GM23338 (cell line): ENCODE results near the gene THOC7. TPM values are rescaled to one million over a fixed set of nuclear protein-coding genes. Genes with fewer than 3 reads are reported as not detected.

ENCODE experiments used
- EZH2 ChIP-seq: fragments of 200-600 bp; sonication (generic); IDR thresholded peaks from one replicate; pipeline ENCODE4 v1.8.0; 2017; ENCODE audit warnings: antibody characterized with exemption, mild to moderate bottlenecking, low read depth; ENCODE audit not compliant: unreplicated experiment
- JUNB ChIP-seq: IDR thresholded peaks from one replicate; pipeline ENCODE4 v1.6.1; 2016; ENCODE audit warnings: antibody characterized with exemption; ENCODE audit not compliant: unreplicated experiment
- NANOG ChIP-seq: IDR thresholded peaks from 2 replicates; pipeline ENCODE4 v1.6.1; 2016; ENCODE audit warnings: antibody characterized with exemption, borderline replicate concordance
- POLR2AphosphoS5 ChIP-seq: IDR thresholded peaks from 2 replicates; pipeline ENCODE4 v1.6.1; 2016; ENCODE audit warnings: antibody characterized with exemption, low read depth
- STAT1 ChIP-seq: IDR thresholded peaks from one replicate; pipeline ENCODE4 v1.6.1; 2016; ENCODE audit warnings: antibody characterized with exemption; ENCODE audit not compliant: unreplicated experiment
- ZNF114 ChIP-seq: fragments of 250-450 bp; sonication (Bioruptor Pico); IDR thresholded peaks from 2 replicates; pipeline ENCODE4 v1.5.0; 2020; ENCODE audit warnings: mild to moderate bottlenecking, moderate library complexity
- ZNF331 ChIP-seq: fragments of 250-450 bp; sonication (Bioruptor Pico); IDR thresholded peaks from 2 replicates; pipeline ENCODE4 v1.5.0; 2020; ENCODE audit warnings: low read depth, mild to moderate bottlenecking, moderate library complexity
- polyA plus RNA-seq: library from polyadenylated mRNA; unstranded; fragments of >200 nt; fragmentation: Nextera tagmentation; extraction: Ambion mirVana; gene quantifications from 2 replicates; pipeline ENCODE4 v1.2.1, GENCODE V29; 2016
- total RNA-seq: library from RNA; depleted of rRNA; stranded (reverse); fragments of >200 nt; shearing (Covaris generic); gene quantifications from 2 replicates; pipeline ENCODE4 v1.2.3, GENCODE V29; 2014
- TF ChIP-seq, protein P1 (sequence below): fragments of 250-450 bp; sonication (Bioruptor Pico); IDR thresholded peaks from 2 replicates; pipeline ENCODE4 v1.5.0; 2020; ENCODE audit warnings: mild to moderate bottlenecking, moderate library complexity
- TF ChIP-seq, protein P2 (sequence below): IDR thresholded peaks from one replicate; pipeline ENCODE4 v1.6.1; 2018; ENCODE audit warnings: antibody characterized with exemption; ENCODE audit not compliant: unreplicated experiment

THOC7 gene
- total and polyA plus RNA-seq, 2 experiments from 2014 or later, result 53.9 to 166 TPM

DNA sequence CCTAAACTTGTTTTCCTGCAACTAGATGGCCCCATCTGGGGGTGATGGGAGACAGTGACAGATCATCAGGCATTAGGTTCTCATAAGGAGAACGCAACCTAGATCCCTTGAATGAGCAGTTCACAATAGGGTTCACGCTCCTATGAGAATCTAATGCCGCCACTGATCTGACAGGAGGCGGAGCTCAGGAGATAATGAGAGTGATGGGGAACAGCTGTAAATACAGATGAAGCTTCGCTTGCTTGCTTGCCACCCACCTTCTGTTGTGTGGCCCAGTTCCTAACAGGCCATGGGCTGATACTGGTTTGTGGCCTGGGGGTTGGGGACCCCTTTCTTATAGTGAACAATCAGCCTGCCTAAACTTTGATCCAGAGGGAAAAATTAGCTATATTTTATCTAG, 59.7 kb downstream of the THOC7 start (continued):
- TF ChIP-seq, protein P1, sequence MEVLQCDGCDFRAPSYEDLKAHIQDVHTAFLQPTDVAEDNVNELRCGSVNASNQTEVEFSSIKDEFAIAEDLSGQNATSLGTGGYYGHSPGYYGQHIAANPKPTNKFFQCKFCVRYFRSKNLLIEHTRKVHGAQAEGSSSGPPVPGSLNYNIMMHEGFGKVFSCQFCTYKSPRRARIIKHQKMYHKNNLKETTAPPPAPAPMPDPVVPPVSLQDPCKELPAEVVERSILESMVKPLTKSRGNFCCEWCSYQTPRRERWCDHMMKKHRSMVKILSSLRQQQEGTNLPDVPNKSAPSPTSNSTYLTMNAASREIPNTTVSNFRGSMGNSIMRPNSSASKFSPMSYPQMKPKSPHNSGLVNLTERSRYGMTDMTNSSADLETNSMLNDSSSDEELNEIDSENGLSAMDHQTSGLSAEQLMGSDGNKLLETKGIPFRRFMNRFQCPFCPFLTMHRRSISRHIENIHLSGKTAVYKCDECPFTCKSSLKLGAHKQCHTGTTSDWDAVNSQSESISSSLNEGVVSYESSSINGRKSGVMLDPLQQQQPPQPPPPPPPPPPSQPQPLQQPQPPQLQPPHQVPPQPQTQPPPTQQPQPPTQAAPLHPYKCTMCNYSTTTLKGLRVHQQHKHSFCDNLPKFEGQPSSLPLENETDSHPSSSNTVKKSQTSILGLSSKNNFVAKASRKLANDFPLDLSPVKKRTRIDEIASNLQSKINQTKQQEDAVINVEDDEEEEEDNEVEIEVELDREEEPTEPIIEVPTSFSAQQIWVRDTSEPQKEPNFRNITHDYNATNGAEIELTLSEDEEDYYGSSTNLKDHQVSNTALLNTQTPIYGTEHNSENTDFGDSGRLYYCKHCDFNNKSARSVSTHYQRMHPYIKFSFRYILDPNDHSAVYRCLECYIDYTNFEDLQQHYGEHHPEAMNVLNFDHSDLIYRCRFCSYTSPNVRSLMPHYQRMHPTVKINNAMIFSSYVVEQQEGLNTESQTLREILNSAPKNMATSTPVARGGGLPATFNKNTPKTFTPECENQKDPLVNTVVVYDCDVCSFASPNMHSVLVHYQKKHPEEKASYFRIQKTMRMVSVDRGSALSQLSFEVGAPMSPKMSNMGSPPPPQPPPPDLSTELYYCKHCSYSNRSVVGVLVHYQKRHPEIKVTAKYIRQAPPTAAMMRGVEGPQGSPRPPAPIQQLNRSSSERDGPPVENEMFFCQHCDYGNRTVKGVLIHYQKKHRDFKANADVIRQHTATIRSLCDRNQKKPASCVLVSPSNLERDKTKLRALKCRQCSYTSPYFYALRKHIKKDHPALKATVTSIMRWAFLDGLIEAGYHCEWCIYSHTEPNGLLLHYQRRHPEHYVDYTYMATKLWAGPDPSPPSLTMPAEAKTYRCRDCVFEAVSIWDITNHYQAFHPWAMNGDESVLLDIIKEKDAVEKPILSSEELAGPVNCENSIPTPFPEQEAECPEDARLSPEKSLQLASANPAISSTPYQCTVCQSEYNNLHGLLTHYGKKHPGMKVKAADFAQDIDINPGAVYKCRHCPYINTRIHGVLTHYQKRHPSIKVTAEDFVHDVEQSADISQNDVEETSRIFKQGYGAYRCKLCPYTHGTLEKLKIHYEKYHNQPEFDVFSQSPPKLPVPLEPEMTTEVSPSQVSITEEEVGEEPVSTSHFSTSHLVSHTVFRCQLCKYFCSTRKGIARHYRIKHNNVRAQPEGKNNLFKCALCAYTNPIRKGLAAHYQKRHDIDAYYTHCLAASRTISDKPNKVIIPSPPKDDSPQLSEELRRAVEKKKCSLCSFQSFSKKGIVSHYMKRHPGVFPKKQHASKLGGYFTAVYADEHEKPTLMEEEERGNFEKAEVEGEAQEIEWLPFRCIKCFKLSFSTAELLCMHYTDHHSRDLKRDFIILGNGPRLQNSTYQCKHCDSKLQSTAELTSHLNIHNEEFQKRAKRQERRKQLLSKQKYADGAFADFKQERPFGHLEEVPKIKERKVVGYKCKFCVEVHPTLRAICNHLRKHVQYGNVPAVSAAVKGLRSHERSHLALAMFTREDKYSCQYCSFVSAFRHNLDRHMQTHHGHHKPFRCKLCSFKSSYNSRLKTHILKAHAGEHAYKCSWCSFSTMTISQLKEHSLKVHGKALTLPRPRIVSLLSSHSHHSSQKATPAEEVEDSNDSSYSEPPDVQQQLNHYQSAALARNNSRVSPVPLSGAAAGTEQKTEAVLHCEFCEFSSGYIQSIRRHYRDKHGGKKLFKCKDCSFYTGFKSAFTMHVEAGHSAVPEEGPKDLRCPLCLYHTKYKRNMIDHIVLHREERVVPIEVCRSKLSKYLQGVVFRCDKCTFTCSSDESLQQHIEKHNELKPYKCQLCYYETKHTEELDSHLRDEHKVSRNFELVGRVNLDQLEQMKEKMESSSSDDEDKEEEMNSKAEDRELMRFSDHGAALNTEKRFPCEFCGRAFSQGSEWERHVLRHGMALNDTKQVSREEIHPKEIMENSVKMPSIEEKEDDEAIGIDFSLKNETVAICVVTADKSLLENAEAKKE (CRISPR knock-in tag), result no peak
- TF ChIP-seq POLR2AphosphoS5, result no peak
- TF ChIP-seq ZNF114 (CRISPR knock-in tag), result no peak
- TF ChIP-seq JUNB, result no peak
- TF ChIP-seq NANOG, result no peak
- no peak for TF ChIP-seq ZNF331 (CRISPR knock-in tag)
- TF ChIP-seq, protein P2, sequence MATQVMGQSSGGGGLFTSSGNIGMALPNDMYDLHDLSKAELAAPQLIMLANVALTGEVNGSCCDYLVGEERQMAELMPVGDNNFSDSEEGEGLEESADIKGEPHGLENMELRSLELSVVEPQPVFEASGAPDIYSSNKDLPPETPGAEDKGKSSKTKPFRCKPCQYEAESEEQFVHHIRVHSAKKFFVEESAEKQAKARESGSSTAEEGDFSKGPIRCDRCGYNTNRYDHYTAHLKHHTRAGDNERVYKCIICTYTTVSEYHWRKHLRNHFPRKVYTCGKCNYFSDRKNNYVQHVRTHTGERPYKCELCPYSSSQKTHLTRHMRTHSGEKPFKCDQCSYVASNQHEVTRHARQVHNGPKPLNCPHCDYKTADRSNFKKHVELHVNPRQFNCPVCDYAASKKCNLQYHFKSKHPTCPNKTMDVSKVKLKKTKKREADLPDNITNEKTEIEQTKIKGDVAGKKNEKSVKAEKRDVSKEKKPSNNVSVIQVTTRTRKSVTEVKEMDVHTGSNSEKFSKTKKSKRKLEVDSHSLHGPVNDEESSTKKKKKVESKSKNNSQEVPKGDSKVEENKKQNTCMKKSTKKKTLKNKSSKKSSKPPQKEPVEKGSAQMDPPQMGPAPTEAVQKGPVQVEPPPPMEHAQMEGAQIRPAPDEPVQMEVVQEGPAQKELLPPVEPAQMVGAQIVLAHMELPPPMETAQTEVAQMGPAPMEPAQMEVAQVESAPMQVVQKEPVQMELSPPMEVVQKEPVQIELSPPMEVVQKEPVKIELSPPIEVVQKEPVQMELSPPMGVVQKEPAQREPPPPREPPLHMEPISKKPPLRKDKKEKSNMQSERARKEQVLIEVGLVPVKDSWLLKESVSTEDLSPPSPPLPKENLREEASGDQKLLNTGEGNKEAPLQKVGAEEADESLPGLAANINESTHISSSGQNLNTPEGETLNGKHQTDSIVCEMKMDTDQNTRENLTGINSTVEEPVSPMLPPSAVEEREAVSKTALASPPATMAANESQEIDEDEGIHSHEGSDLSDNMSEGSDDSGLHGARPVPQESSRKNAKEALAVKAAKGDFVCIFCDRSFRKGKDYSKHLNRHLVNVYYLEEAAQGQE, result no peak
- TF ChIP-seq STAT1, result no peak
- no peak for TF ChIP-seq EZH2
